KOPT-K1 (cell line): Measurements from ENCODE around the gene PRKCH.
A peak's percentile ranks its signal among the peaks of the same experiment; 100 is the strongest.

ENCODE experiments used
- H3K27ac ChIP-seq: fragments of 200-600 bp; sonication (generic); 2 replicates; pipeline ENCODE4 v1.5.1; 2016; ENCODE audit warnings: antibody characterized with exemption, mild to moderate bottlenecking, low read depth, low read length; ENCODE audit not compliant: poor library complexity, severe bottlenecking
- H3K36me3 ChIP-seq: fragments of 200-600 bp; sonication (generic); 2 replicates; pipeline ENCODE4 v1.5.1; 2017; ENCODE audit warnings: antibody characterized with exemption, mild to moderate bottlenecking, low read length, moderate library complexity; ENCODE audit not compliant: insufficient read depth
- H3K9me3 ChIP-seq: fragments of 200-600 bp; sonication (generic); 2 replicates; pipeline ENCODE4 v1.5.1; 2017; ENCODE audit warnings: antibody characterized with exemption, low read length, mild to moderate bottlenecking; ENCODE audit not compliant: insufficient read depth, poor library complexity, severe bottlenecking

PRKCH gene

DNA sequence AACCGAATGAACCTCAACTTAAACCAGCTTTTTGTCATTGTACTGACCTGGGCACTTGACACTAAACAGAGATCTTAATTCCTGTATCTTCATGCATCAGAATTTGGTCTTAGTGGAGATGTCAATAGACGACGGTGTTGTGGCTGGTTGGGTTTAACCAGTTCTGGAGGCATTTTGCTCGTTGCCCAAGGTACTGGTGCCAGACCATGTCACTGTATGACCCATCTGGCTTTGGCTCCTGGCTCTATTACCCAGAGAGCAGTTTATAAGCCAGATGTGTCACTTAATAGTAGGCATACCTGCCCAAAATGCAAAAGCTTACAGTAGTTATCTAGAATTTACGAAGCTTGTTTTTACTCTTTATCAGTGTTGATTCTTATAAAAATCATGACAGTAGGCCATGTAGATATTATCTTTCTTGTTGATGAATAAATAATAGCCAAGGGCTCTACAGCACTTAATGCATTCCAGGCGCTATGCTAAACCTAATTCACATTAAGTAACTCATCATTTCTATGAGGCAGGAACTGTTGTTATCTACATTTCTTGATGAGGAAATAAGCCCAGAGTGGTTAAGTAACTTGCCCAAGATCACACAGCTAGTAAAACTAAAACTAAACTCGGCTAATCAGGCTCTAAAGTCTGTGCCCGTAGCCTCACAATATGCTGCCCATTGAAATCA, 194.2 kb downstream of the PRKCH start:
- peaks cover 93% of the 10 kb centered on the region for H3K36me3 ChIP-seq
- H3K27ac ChIP-seq: no peak overlapping the region
- H3K9me3 ChIP-seq: no peaks in the 10 kb centered on the region

DNA sequence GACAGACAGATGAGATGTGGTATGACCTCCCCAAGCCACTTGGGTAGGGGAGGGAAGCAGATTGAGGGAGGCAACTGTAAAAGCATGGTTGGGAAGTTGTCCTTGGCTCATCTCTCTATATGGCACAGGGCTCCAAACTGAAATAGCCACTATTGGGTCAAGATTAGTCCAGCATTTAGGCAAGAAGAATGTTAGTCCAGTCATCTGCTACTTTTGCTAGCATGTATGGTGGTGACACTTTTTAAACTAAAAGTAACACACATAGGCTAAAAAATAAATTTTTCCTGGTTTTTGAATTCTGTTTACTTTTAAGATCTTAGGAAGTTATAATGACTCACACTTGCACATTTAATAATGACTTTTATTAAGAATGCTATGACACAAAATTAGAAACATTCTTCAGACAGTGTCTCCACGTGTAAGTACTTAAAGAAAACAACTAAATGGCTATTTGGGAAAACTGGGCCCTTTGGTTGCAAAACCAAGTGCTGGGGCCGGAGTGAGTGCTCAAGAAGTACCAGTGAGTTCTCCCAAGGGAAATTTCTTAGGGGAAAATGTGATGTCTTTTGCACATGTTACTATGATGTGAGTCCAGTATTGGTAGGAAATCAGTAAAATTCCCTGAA, 194.9 kb downstream of the PRKCH start:
- H3K27ac ChIP-seq: no peak overlapping the region
- peaks cover 89% of the 10 kb centered on the region for H3K36me3 ChIP-seq
- H3K9me3 ChIP-seq: no peaks in the 10 kb centered on the region

DNA sequence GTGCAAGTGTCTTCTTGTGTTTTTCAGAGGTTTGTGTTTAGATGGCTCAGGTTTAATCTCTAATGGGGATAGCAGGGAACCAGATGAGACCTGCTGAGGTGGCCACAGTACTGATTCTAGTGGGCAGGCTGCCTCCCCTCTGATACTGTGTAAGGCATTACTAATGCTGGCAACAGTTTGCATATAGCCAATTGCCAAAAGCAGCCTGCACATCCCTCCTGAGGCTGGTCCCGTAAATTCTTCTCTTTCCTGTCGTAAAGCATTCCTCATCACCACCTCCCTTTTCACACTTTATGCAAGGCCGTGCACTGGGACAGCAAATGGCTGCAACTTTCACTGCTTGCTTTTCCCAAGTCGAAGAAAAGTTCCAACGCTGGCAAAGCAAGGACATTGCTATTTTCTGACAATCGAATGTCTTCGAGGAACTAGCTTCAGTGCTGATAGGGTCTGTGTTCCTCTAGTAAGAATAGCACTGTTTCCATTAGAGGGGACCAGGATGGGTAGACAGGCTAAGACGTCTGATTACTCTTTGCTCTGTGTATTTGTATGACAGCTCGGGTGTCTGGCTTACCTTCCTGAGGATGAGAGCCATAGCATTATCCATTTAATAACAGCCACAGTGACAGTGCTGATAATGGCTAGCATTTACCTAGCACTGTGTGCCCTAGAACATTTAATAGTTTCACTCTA, 195.7 kb downstream of the PRKCH start:
- Histone ChIP-seq H3K36me3 (peaks cover 86% of the 10 kb centered on the region), H3K9me3 (no peaks in the 10 kb centered on the region), H3K27ac (no peak overlapping the region)

DNA sequence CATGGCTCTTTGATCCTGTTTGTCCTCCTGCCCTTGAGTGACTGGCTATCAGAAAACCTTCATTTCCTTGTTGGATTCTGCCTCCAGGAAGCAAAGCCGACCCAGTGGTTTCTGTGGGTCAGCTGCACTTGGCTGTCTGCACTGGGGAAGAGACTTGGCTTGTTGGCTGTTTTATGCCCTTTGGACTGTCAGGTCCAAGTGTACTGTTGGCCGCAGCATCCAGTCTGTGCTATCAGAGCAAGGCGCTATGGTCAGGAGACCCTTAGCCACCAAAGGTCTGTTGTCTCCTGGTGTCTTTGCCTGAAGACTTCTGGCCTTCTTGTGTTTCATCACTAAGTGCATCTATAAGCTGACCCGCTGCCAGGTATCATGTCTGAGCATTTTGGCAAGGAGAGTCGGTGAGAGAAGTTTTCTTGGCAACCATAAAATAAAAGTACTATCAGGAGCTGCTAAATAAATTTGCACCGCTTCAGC, 196.6 kb downstream of the PRKCH start:
- H3K27ac ChIP-seq: no peak overlapping the region
- peaks cover 84% of the 10 kb centered on the region for H3K36me3 ChIP-seq
- no peaks in the 10 kb centered on the region for H3K9me3 ChIP-seq

DNA sequence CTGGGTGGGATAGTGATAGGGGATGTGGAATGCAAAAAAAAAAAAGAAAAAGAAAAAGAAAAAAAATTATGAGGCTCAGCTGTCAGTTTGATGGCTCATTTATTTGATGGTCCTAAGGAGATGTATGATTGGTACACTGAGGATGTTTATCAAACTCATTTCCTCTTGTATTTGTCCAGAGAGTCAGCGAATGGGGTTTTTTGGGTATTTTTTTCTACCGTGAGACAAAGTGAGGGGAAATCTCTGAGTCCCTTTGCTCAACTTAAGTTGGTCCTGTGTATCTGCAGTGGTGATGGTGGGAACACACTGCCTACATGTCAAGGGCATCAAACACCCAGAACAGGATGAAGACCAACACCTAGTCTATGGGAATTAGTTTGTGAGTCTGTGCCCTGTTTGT, 197.0 kb downstream of the PRKCH start:
- Histone ChIP-seq H3K9me3 (no peaks in the 10 kb centered on the region), H3K36me3 (peaks cover 80% of the 10 kb centered on the region), H3K27ac (no peak overlapping the region)

DNA sequence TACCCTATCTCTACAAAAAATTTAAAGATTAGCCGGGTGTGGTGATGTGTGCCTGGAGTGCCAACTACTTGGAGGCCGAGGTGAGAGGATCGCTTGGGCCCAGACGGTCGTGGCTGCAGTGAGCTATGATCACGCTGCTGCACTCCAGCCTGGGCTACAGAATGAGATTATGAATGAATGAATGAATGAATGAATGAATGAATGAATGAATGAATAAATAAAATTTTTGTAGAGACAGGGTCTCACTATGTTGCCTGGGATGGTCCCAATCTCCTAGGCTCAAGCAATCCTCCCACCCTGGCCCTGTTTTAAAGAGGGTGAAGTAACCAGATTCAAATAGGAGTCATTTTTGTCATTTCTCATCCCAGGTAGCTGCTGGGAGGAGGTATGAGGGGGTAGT, 197.7 kb downstream of the PRKCH start:
- Histone ChIP-seq H3K27ac (no peak overlapping the region), H3K9me3 (no peaks in the 10 kb centered on the region), H3K36me3 (peaks cover 74% of the 10 kb centered on the region)

DNA sequence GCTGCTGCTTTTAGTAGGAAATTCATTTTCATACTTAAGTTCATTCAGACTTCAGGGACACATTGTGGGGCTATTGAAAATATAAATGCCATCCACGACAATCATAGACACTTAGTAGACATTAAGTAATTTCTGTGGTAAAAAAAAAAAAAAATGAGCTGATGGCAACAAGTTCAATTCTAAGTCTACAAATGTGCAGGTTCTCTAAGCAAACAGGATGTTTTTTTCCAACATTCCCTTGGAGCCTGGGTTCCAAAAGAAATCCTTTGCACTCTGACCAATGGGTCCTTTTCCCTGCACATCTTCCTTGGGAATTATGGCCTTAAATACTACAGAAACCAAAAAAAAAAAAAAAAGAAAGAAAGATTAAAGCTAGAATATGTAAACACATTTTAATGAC, 198.4 kb downstream of the PRKCH start:
- H3K27ac ChIP-seq: no peak overlapping the region
- peaks cover 74% of the 10 kb centered on the region for H3K36me3 ChIP-seq

DNA sequence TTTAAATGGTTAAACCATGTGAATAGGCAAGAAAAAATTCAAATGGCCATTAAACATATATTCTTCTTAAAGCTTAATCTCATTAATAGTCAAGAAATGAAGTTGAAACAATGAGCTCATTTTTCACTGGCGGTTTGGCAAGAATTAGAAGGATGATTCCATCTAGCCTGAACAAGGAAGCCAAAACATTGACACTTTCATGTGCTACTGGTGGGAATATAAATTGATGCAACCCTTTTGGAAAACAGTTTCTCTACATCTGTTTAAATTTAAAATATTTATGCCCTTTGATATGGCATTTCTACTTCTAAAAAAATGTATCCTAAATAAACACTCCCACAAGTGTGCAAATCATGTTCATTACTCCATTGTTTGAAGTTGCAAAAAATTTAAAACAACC, 199.2 kb downstream of the PRKCH start:
- H3K9me3 ChIP-seq: no peaks in the 10 kb centered on the region
- H3K27ac ChIP-seq: no peak overlapping the region

More for the DNA sequence above, 198.4 kb downstream of the PRKCH start:
- H3K9me3 ChIP-seq: no peaks in the 10 kb centered on the region

DNA sequence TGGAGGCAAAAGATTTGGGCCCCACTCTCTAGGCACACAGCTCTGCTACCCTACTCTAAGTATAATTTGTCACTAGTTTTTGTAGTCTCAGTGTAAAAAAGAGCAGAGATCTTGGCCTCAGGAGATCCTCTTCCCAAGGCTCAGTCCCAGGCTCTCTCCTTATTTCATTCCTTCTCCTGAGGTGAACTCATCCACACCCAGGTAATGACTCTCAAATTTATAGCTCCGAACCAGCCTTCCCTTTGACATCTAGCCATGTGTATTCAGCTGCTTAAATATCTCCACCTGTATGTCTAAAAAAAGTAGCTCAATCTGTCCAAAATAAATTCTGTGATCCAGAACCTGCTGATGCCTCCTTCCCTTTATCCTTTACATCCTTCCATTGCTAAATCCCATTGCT, 200.4 kb downstream of the PRKCH start:
- no peaks in the 10 kb centered on the region for H3K9me3 ChIP-seq
- no peak overlapping the region for H3K27ac ChIP-seq
- H3K36me3 ChIP-seq: peaks cover 75% of the 10 kb centered on the region

More for the DNA sequence above, 199.2 kb downstream of the PRKCH start:
- peaks cover 75% of the 10 kb centered on the region for H3K36me3 ChIP-seq

DNA sequence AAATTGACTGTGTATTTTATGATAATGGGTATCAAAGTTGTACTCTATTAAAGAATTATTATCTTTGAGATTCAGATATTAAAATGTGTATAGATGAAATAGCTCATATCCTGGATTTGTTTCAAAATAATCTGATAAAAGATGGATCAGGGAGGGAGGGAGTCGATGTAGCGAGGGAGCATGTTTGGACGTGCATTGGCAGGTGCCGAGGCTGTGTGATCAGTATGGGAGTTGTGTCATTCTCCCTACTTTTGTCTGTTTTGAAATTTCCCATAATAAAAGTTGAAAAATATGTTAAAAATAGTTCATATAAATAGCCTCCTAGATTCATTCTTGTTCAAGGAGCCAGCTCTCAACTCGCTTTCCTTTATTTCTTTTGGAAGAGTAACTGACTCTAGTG, 202.4 kb downstream of the PRKCH start:
- Histone ChIP-seq H3K27ac (no peak overlapping the region), H3K9me3 (no peaks in the 10 kb centered on the region)

DNA sequence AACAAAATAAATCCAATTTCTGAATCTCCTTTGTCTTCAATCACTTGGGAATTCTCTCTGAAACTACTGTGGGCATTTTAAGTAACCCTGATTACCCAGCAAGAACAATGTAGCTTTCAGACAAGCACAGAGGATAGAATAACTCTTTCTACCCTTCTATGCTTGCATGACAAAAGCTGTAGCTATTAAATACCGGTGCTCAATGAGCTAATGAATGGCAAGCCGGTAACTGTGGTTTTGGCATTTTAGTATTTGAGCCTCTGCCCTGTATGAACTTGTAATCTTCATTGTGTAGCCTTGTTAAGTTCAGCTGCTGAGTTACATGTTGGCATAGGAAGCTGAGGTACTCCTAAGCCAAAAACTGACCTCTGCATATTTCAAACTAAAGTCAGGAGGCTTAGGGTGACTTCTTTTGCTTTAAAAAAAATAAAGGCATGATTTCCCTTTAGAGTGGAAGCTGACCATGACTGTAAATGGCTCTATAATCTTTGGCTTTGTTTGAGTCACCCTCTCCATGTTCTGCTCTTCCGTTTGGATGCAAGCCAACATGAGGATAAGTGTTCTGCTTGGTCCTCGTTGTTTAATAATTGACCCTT, 202.9 kb downstream of the PRKCH start:
- peaks cover 77% of the 10 kb centered on the region for H3K36me3 ChIP-seq
- no peaks in the 10 kb centered on the region for H3K9me3 ChIP-seq
- H3K27ac ChIP-seq: no peak overlapping the region

More for the DNA sequence above, 202.4 kb downstream of the PRKCH start:
- H3K36me3 ChIP-seq: peaks cover 77% of the 10 kb centered on the region

DNA sequence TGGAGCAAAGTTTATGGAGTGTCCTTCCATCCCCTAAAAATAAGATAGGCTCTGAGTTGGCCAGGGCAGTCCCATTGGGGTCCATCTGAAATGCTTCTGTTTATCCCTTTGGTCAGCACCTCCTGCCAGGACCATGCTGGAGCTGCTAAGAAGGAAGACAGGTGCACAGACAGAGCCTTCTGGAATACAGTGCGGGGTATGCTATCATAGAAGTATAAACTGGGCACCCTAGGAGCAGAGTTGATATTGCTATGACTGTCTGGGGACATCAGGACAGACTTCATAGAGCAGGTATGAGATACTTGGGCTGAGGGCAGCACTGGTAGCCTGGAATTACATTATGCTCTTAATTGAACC, 203.5 kb downstream of the PRKCH start:
- Histone ChIP-seq H3K9me3 (no peaks in the 10 kb centered on the region), H3K27ac (no peak overlapping the region), H3K36me3 (peaks cover 74% of the 10 kb centered on the region)

DNA sequence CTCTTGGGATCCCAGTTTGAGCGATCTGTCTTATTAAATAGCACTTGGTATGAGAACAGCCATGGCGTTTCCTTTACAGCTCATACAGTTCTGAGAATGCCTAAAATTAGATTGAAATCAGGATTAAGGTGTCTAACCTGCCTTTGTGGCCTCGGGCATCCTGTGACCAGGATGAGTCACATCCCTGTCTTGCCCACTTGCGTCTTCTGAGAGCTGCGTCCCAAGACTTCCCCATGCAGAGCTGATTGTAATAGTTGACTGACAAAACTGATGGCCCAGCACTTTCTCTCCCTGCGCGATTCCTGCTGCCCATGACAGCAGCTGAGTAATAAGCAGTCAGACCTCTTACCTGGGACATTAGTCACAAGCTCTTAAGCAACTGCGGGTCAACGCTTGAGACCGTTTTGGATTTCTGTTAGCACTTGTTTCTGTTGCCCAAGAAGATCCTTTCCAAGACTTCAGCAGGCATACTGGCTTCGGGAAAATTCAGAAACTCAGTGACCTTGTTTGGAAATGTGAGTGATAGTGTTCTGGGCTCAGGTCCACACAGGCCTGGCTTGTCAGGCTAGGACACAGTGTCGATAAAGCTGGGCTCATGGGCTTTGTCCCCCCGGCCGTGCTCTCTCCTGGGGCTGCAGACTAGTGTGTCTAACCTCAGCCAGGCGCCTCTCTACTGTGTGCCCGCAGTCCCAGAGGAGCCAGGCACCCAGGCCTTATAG, 204.1 kb downstream of the PRKCH start:
- Histone ChIP-seq H3K36me3 (peaks cover 76% of the 10 kb centered on the region), H3K9me3 (no peaks in the 10 kb centered on the region), H3K27ac (peak overlapping the region; percentile 44)

DNA sequence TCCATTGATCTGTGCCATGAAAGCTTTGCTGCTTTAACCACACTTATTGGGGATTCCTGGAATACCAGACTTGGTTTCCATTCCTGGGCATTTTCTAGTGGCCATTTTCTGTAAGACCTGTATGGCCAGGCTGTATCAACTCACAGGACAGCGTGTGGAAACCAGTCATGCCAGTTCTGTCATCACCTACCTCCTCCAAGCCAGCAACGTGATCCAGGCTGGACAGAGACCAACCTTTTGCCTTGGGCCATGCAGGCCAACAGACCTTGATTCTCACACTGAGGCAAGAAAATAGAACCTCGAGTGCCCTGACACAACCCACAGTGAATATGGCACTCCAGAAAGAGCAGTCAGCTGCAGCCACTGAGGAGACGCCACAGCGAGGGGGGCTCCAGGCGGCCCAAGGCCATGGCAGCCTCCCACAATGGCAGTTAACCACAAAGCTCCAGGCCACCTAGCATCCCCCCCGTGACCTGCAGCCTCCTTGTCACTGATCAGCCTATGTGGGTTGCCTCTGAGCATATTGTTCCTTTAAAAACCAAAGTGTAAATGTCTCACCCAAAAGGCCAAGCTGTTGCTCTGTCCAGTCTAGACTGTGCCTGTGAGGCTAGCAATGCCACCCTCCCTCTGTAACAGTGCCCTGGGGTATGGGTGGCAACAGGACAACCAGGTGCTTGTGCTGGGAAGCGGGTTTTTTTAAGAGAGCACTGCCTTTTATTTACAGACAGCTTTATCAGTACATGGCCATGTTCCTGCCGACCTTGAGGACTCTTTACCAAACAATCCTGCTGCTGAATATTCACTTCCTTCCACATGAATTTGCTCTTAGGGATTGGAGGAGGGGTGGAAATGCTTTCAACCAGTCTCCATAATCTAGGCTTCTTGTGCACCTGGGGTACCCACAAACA, 205.3 kb downstream of the PRKCH start:
- Histone ChIP-seq H3K9me3 (no peaks in the 10 kb centered on the region), H3K36me3 (peaks cover 83% of the 10 kb centered on the region), H3K27ac (peak overlapping the region; percentile 44)
